Stomach (tissue), 9 donors: Measurements from ENCODE around the gene AKAP6. TPM values are rescaled to one million over a fixed set of nuclear protein-coding genes. Genes with fewer than 3 reads are reported as not detected.

Experiments used
- DNase-seq, 2 donors: peaks; one replicate each; pipeline versions ENCODE4 v3.0.0 to v3.0.0-alpha.2; 2013 to 2019
- H3K27ac ChIP-seq, 5 donors: fragments of 200-600 bp in 4 of 5; sonication (generic) in 4 of 5; one replicate each; pipeline ENCODE4 v1.5.1; 2013 to 2019; ENCODE audit warnings: mild to moderate bottlenecking in 1 of 5, moderate library complexity in 1 of 5
- H3K27me3 ChIP-seq, 3 donors: fragments of 200-600 bp; sonication (generic); one replicate each; pipeline ENCODE4 v1.5.1; 2017 to 2019; ENCODE audit warnings: mixed run types in 1 of 3
- H3K36me3 ChIP-seq, 4 donors: fragments of 200-600 bp; sonication (generic); 1 replicate in 3 of 4; 2 replicates in 1 of 4; pipeline ENCODE4 v1.5.1; 2016 to 2019
- H3K4me1 ChIP-seq, 4 donors: fragments of 200-600 bp; sonication (generic); one replicate each; pipeline ENCODE4 v1.5.1; 2016 to 2019
- H3K4me3 ChIP-seq, 4 donors: fragments of 200-600 bp; sonication (generic) in 3 of 4; one replicate each; pipeline ENCODE4 v1.5.1; 2016 to 2019; ENCODE audit warnings: mild to moderate bottlenecking in 1 of 4
- H3K9me3 ChIP-seq, 4 donors: fragments of 200-600 bp; sonication (generic); one replicate each; pipeline ENCODE4 v1.5.1; 2016 to 2019
- CTCF ChIP-seq, 7 experiments: fragments of 450-650 bp in 4 of 7; fragments of 200-600 bp in 3 of 7; sonication (generic) in 3 of 7; IDR thresholded peaks; one replicate each; pipeline ENCODE4 v1.5.1; 2016 to 2019; ENCODE audit warnings: antibody characterized with exemption in 7 of 7, control low read depth in 2 of 7, mild to moderate bottlenecking in 1 of 7
- EP300 ChIP-seq: sonication (generic); formaldehyde crosslinking; IDR thresholded peaks from one replicate; pipeline ENCODE4 v1.6.1; 2017; ENCODE audit warnings: antibody characterized with exemption
- POLR2A ChIP-seq, 4 donors: fragments of 450-650 bp; IDR thresholded peaks; one replicate each; pipeline ENCODE4 v1.6.1; 2016; ENCODE audit warnings: antibody characterized with exemption in 4 of 4, control low read depth in 2 of 4, mild to moderate bottlenecking in 1 of 4, moderate library complexity in 1 of 4
- POLR2AphosphoS5 ChIP-seq, 3 donors: sonication (generic); formaldehyde crosslinking; IDR thresholded peaks; one replicate each; pipeline ENCODE4 v1.6.1; 2016; ENCODE audit warnings: antibody characterized with exemption in 3 of 3
- WGBS, 5 donors: extraction: QIAGEN DNeasy Blood & Tissue Kit in 3 of 5; methylation state at CpG; one replicate each; pipeline versions ENCODE4 v1.1.5 to v1.1.7; 2013 to 2018; 5-methylcytosine and 5-hydroxymethylcytosine counted together
- intact Hi-C: fragments of 100-400 bp; cut with DNase I; formaldehyde crosslinking; loops from one replicate; pipeline ENCODE4 v1.15.1; 2023; ENCODE audit warnings: low total_unique reads
- polyA plus RNA-seq, 3 donors: library from polyadenylated mRNA; stranded (reverse); fragments of 200-250 nt; gene quantifications; one replicate each; pipeline ENCODE4 v1.2.3, GENCODE V29; 2013
- total RNA-seq, 5 donors: library from RNA; depleted of rRNA; stranded (reverse); fragments of >200 nt; gene quantifications; one replicate each; pipeline versions ENCODE4 v1.1.0 to v1.2.3, GENCODE V29; 2014 to 2016
- donor health status: healthy with polysubstance abuse.
- donor health status: Bipolar disorder and iron deficiency.
- donor health status: healthy.

AKAP6 gene
- total and polyA plus RNA-seq, 8 donors, result 0.15 to 132 (median 3.3) TPM

DNA sequence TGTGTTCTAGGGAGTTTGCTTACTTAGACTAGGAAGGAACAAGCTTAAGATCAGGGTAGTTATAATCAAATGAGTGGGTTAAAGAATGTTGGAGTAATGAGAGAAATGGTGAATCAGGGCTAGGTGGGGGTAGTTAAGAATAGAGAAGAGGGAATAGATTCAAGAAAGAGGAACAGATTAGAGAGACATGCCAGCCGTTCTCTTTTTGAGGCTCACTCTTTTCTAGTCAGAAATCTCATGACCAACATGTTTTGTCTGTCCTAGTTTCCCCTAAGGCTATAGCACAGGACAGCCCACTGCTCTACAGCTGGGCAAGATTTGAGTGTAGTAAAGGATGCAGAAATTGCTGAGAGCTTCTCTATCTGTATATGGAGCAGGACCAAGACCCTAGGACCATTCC, 258.4 kb downstream of the AKAP6 start:
- DNase-seq, result no peak
- TF ChIP-seq CTCF (IDR thresholded peaks at IDR 0.05) (no peak), EP300 (no peak), POLR2A (IDR thresholded peaks at IDR 0.05) (no peak), POLR2AphosphoS5 (IDR thresholded peaks at IDR 0.05) (no peak)
- intact Hi-C loops, result no loop called here
- Histone ChIP-seq H3K36me3 (no peaks in the 10 kb centered on the region), H3K4me3 (no peak overlapping the region), H3K4me1 (no peaks in the 10 kb centered on the region), H3K27ac (no peak overlapping the region), H3K27me3 (no peaks in the 10 kb centered on the region), H3K9me3 (peaks cover 0 to 5% (median 2%) of the 10 kb centered on the region in 4 donors)
- WGBS, 5 donors, result 57 to 77% (median 71%) methylated on average over 1 of the region's 1 CpG

DNA sequence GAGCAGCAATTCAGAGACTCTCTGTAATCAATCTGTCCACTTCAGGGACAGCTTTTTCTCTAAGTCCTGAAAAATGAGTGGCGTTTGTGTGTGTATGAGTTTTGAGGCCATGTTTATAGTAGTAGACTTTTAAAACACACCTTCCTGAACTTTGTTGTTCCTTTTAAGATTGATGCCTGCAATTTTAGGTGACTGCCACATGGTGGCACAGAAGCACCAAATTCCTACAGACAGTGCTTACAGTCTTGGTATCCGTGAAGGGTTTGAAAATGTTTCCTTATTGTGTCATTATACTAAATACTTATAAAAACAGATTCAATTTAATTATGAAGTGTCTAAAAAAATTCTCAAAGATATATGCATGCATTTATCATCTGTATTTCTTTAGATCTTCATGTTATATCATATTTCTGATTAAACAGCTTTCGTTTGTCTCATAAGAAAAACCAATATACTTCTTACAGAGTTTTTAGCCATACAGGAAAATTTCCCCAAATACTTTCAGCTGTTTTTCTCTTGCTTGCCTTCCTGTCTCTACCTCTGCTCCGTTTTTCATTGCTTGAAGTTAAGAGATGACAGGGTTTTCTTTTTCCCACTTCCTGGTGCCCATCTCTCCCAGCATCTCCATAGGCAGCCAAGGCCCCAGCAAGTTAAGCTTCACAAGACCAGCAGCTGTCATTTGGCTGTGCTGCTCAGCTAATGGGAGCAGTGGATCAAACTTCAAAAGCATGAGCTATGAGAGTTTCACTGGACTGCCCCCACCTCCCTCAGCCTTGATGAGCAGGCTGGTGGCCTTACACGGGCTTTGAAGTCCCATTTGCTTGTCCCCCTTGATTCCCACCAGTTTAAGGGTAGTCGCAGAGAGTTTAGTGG, 259.6 kb downstream of the AKAP6 start:
- DNase-seq, result peak in 1 of 2 donors; percentile 30
- intact Hi-C loops, result no loop called here
- H3K4me1 ChIP-seq, result peaks cover 0 to 5% (median 0%) of the 10 kb centered on the region in 4 donors
- H3K9me3 ChIP-seq, result peaks cover 0 to 5% (median 2%) of the 10 kb centered on the region in 4 donors
- no peak overlapping the region for H3K4me3 ChIP-seq
- H3K27ac ChIP-seq, result no peak overlapping the region
- peak in 3 of 7 experiments; percentile 11 to 29 (median 21) for TF ChIP-seq CTCF (IDR thresholded peaks at IDR 0.05)
- no peak for TF ChIP-seq POLR2A (IDR thresholded peaks at IDR 0.05)
- WGBS, 5 donors, result 54 to 68% (median 62%) methylated on average over 6 of the region's 6 CpGs
- H3K36me3 ChIP-seq, result no peaks in the 10 kb centered on the region
- H3K27me3 ChIP-seq, result no peaks in the 10 kb centered on the region

GRCh38 chr14:32590157-32590556, 261.1 kb downstream of the AKAP6 start:
- H3K27me3 ChIP-seq, result no peaks in the 10 kb centered on the region
- no peak overlapping the region for H3K27ac ChIP-seq
- TF ChIP-seq POLR2AphosphoS5 (IDR thresholded peaks at IDR 0.05), result no peak
- TF ChIP-seq EP300, result no peak
- no peak for TF ChIP-seq CTCF (IDR thresholded peaks at IDR 0.05)
- no peak for TF ChIP-seq POLR2A (IDR thresholded peaks at IDR 0.05)
- no peak overlapping the region for H3K4me3 ChIP-seq
- H3K4me1 ChIP-seq, result peaks cover 0 to 6% (median 0%) of the 10 kb centered on the region in 4 donors
- intact Hi-C loops, result no loop called here
- H3K36me3 ChIP-seq, result no peaks in the 10 kb centered on the region
- 53 to 78% (median 57%) methylated on average over 1 of the region's 1 CpG for WGBS, 5 donors
- H3K9me3 ChIP-seq, result peaks cover 0 to 5% (median 2%) of the 10 kb centered on the region in 4 donors
- DNase-seq, result no peak

- no peak overlapping the region for H3K4me3 ChIP-seq
- 29 to 65% (median 46%) methylated on average over 1 of the region's 1 CpG for WGBS, 5 donors
- H3K36me3 ChIP-seq, result no peaks in the 10 kb centered on the region
- intact Hi-C loops, result no loop called here
- H3K27ac ChIP-seq, result no peak overlapping the region
- DNase-seq, result no peak
- H3K9me3 ChIP-seq, result peaks cover 0 to 1% (median 0%) of the 10 kb centered on the region in 4 donors
- no peak for TF ChIP-seq CTCF (IDR thresholded peaks at IDR 0.05)
- no peak for TF ChIP-seq POLR2AphosphoS5 (IDR thresholded peaks at IDR 0.05)
- H3K27me3 ChIP-seq, result no peaks in the 10 kb centered on the region
- peaks cover 0 to 6% (median 0%) of the 10 kb centered on the region in 4 donors for H3K4me1 ChIP-seq
Observed at GRCh38 chr14:32593290-32593942, 264.3 kb downstream of the AKAP6 start.
